Activated T-helper 9 cell treated with anti-CD3 and anti-CD28 coated beads, Interleukin-2, amount 50 U/mL, for 16 hours (primary cell): ENCODE data around the gene DNAJB2.
A peak's percentile ranks its signal among the peaks of the same experiment; 100 is the strongest.

Experiments used
- DNase-seq: peaks from one replicate; pipeline ENCODE4 v3.0.0-alpha.2; 2020; ENCODE audit warnings: low read depth

The DNAJB2 gene

GRCh38 chr2:219279151-219279915 lies at the start of gene DNAJB2:
Gene DNAJB2, plus strand, starts transcription at chr2:219279366. Its CDS starts 468 bp downstream, at chr2:219279834.
- peak; percentile 99 for DNase-seq

GRCh38 chr2:219230059-219230540 lies 49.1 kb upstream of the DNAJB2 start:
- peak; percentile 24 for DNase-seq

- DNase-seq, result no peak
Observed at GRCh38 chr2:219234331-219234730, 44.8 kb upstream of the DNAJB2 start.

- DNase-seq, result no peak
Observed at GRCh38 chr2:219243291-219243761, 35.8 kb upstream of the DNAJB2 start.

GRCh38 chr2:219244789-219245147 lies 34.4 kb upstream of the DNAJB2 start:
- DNase-seq, result no peak

GRCh38 chr2:219245148-219245898 lies 33.8 kb upstream of the DNAJB2 start, which contains the start of the genes GLB1L and STK16:
Gene GLB1L, minus strand, starts transcription at chr2:219245444. Its CDS starts 1,871 bp downstream, at chr2:219243573.
Gene STK16, plus strand, starts transcription at chr2:219245479. Its CDS starts 521 bp downstream, at chr2:219246000.
- DNase-seq, result peak; percentile 83

- no peak for DNase-seq
Observed at GRCh38 chr2:219245899-219246230, 33.3 kb upstream of the DNAJB2 start.

GRCh38 chr2:219246559-219246958 lies 32.6 kb upstream of the DNAJB2 start:
- DNase-seq, result no peak

- DNase-seq, result peak; percentile 43
Observed at GRCh38 chr2:219247678-219248642, 31.2 kb upstream of the DNAJB2 start.

- DNase-seq, result no peak
Observed at GRCh38 chr2:219248845-219249202, 30.3 kb upstream of the DNAJB2 start.

- no peak for DNase-seq
Observed at GRCh38 chr2:219249203-219249980, 29.8 kb upstream of the DNAJB2 start.

GRCh38 chr2:219250049-219250781 lies 29.0 kb upstream of the DNAJB2 start:
- DNase-seq, result no peak

- no peak for DNase-seq
Observed at GRCh38 chr2:219251656-219252055, 27.5 kb upstream of the DNAJB2 start.

GRCh38 chr2:219252084-219252483 lies 27.1 kb upstream of the DNAJB2 start:
- no peak for DNase-seq

GRCh38 chr2:219252570-219252899 lies 26.6 kb upstream of the DNAJB2 start:
- peak; percentile 24 for DNase-seq

- DNase-seq, result peak; percentile 27
Observed at GRCh38 chr2:219252900-219253752, 26.0 kb upstream of the DNAJB2 start, which contains the start of gene TUBA4B. Gene TUBA4B, plus strand, starts transcription at chr2:219253243. Its CDS starts 165 bp downstream, at chr2:219253408.

- DNase-seq, result peak; percentile 88
Observed at GRCh38 chr2:219253753-219254589, 25.2 kb upstream of the DNAJB2 start, which contains the start of gene TUBA4A. Gene TUBA4A, minus strand, starts transcription at chr2:219253918. Its CDS starts 60 bp downstream, at chr2:219253858.

GRCh38 chr2:219254590-219255201 lies 24.5 kb upstream of the DNAJB2 start:
- peak; percentile 20 for DNase-seq
